ENCODE data around the gene USE1.

GRCh38 chr19:17225053-17225452 is 9.9 kb downstream of the USE1 start:
- TF ChIP-seq EZH2 (IDR thresholded peaks at IDR 0.05) = no peak
- no peak for TF ChIP-seq POLR2AphosphoS5 (IDR thresholded peaks at IDR 0.05; ENCODE audit: borderline replicate concordance, low read depth, low read length)
- no peak for TF ChIP-seq FOXP2 (optimal IDR thresholded peaks at IDR 0.05; ENCODE audit: control extremely low read depth, extremely low read length, insufficient read depth)
